Inflammatory macrophage (primary cell): ENCODE data around the gene APH1B.

ENCODE experiments used
- DNase-seq, 2 donors: peaks; one replicate each; pipeline ENCODE4 v3.0.0-alpha.2; 2020 to 2022

Gene APH1B

DNA sequence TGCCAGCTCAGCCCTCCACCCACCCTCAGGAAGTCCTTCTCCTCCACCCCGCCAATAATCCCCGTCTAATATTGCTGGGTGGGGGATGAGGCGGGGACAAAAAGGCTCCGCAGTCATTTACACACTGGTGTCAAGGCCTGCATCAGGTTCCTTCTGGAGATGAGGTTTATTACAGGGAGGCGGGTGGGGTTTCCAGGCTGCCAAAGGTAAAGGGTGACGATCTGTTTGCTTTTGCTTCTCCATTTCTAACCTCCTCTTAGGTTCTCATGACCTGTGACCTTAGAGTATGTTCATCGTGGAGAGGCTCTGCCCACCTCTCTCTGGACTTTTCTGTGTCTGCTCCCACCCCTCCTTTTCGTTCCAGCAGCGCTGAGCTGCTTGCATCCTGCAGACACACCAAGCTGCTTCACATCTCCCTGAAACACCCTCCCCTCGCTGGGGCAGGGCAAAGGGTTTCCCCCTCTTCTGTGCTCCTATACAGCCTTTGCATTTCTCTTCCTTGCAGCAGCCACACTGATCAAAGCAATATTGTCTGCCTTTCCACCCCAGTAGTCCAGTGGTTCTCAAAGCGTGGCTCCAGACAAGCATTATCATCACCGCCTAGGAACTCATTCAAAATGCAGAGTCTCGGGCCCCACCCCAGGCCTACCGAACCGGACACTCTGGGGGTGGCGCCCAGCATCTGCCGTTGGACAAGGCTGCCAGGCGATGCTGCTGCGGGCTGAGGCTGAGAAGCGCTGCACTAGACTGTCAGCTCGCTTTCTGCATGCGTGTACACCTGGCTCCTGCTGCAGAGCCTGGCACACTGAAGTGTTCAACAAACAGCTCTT is 77.6 kb downstream of the APH1B start:
- DNase-seq = no peak

DNA sequence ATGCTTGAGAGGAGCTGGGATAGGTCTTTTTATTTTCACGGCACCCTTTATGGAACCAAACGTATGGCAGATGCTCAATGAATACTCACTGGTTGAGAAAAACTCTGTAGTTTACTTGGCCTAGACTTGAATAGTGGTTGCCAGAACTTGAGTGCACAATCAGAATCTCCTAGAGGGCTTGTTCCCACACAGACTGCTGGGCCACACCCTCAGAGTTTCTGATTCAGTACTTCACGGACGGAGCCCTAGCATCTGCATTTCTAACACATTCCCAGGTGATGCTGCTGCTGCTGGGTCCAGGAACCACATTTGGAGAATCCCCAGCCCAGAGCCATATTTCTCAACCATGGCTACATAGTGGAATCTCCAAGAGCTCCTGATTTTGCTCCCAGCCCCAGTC is 79.7 kb downstream of the APH1B start:
- DNase-seq = no peak

DNA sequence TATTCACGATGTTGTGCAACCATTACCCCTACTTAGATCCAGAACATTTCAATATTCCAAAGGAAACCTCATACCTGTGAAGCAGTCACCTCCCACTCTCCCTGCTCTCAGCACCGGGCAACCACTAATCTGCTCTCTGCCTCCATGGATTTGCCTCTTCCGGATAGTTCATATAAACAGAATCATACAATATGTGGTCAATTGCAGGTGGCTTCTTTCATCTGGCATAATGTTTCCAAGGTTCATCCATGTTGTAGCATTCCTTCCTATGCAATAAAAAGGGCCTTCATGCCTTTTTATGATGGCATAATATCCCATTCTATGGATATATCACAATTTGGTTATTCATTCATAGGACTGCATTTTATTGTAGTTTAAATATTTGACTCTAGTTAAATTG is 80.3 kb downstream of the APH1B start:
- no peak for DNase-seq

DNA sequence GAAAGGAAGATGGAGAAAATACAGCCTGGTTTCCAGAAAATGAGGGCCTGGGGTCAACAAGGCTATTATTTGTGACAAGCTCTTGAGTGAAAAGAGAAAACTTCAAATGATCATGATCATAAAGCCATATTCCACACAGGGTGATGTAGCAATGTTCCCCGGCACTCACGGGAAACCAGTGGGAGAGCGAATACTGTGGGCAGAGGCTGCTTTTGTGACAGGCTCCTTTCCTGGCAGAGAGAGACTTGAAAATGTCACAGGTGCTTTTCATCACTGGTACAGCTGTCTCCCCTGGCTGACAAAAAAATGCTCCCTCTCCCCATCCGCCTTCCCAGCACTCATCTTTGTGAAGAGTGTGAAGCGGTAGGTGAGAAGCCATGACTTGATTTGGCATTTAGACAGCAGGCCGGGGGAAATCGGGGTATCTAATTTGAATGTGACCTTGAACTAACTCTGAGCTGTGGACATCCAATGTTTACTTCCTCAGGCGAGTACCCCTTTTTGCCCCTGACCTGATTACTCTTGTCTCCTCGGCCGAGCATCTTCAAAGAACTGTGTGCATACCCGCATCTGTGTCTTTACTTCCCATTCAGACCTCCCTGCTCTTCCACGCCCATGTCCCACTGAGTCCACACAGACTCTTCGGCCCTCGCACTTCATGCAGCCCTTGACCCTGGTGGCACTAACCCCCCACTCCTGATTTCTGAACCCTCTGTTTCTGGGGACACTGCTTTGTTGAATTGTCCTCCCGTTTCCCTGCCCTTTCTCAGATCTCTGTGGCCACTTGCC is 81.0 kb downstream of the APH1B start:
- no peak for DNase-seq
